ENCODE results near the gene SECISBP2.

The SECISBP2 gene

DNA sequence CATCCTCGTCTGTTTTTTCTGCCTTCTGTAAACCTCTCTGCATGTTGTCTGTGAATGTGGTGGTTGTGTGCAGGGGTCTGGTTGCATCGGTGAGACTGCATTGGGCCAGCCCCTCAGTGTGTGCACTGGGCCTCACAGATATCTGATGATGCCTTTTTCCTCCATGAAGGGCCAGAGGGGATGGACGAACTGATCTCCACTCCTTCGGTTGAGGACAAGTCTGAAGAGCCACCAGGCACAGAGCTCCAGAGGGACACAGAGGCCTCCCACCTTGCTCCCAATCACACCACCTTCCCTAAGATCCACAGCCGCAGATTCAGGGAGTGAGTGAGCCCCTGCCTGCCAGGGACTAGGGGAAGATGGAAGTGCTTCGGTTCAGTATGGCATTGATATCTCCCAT lies 31.3 kb downstream of the SECISBP2 start:
- DNase-seq = no peak
- peaks cover 55 to 84% of the 10 kb centered on the region in 2 donors for H3K36me3 Mint-ChIP-seq
- H3K27ac Mint-ChIP-seq = no peak overlapping the region

DNA sequence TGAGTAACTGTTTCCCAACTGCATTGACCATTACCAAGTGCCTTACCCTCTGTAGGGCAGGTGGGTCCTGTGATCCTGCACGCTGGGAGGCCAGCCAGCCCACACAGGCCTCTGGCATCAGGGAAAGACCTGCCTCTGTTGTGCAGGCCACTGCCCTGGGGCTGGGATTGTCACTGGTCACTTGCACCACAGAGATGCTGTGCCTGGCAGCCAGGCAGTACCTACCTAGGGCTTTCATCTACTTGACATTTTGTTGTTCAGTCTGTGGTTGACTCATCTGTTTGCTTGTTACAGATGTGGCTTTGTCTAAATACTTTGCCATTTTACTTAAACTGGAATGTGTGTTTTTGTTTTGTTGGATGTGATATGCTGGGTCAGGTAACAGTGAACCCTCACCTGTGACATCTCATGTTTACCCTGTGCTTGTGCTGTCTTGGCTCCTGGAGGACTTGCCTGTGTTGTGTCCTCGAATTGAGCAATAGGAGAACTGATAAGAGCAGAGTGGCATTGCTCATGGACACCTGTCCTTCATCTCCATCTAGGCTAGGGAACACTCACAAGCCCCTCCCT lies 32.8 kb downstream of the SECISBP2 start:
- DNase-seq (no peak), ATAC-seq (replicated peaks) (no peak)
- Mint-ChIP-seq H3K4me1 (peaks cover 11 to 17% of the 10 kb centered on the region in 2 donors), H3K9me3 (no peaks in the 10 kb centered on the region), H3K4me3 (no peak overlapping the region), H3K27ac (peak overlapping the region; percentile 5), H3K36me3 (peaks cover 51 to 82% of the 10 kb centered on the region in 2 donors), H3K27me3 (no peaks in the 10 kb centered on the region)

More for the DNA sequence above, 31.3 kb downstream of the SECISBP2 start:
- Mint-ChIP-seq H3K9me3 (no peaks in the 10 kb centered on the region), H3K4me1 (peaks cover 17 to 27% of the 10 kb centered on the region in 2 donors), H3K4me3 (no peak overlapping the region), H3K27me3 (no peaks in the 10 kb centered on the region)
- ATAC-seq (replicated peaks) = no peak

DNA sequence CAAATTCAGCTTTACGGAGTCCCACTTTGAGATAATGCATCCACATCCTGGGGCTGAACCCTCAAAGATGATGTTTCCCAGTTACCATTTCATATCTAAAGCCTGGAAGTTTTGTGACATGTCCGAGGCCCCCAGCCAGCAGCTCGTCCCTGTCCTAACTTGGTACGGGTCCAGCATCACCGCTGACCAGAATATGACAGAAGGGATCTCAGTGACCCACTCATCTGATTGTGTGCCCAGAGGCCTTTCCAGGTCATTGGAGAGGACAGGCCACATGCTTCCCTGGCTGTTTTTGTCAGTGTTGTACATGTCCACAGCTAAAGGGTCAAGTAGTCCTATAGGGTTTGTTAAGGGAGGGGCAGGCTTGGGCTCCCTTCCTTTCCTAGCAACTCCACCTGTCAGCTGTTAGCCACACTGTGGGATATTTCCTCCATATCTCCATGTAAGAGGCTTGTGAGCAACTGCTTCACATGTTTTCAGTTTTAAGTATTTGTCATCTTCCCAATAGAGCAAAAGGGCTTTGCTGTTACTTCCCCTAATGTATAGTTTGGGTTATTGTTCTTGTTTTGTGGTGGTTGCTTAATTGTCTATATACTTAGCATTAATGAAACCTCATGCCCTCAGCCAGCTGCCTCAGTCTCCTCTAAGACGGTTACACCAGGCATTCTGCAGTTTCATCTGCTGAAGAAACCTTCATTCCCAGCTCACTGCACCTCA lies 33.4 kb downstream of the SECISBP2 start:
- no peak for DNase-seq
- peaks cover 54 to 82% of the 10 kb centered on the region in 2 donors for H3K36me3 Mint-ChIP-seq

DNA sequence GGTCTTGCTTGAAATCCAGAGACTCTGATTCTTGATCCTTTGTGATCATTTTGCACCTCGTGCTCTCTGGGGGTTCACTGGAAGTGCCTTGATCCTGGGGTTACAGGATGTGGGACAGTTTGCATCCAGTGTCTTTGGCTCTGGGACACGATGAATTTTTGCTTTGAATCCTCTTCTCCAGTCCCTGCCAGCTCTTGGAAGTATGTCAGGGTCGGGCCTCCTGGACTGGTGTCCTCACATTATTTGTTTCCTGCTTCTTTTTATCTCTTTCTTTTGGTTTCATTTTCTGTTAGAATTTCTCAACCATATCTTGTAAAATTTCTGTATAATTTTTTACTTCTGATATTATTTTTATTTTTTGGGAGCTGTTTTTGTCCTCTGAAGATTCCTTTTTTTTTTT lies 34.2 kb downstream of the SECISBP2 start:
- peaks cover 12 to 21% of the 10 kb centered on the region in 2 donors for H3K4me1 Mint-ChIP-seq

More for the DNA sequence above, 33.4 kb downstream of the SECISBP2 start:
- no peak overlapping the region for H3K4me3 Mint-ChIP-seq
- H3K4me1 Mint-ChIP-seq = peaks cover 11 to 17% of the 10 kb centered on the region in 2 donors
- H3K27me3 Mint-ChIP-seq = no peaks in the 10 kb centered on the region
- H3K9me3 Mint-ChIP-seq = no peaks in the 10 kb centered on the region
- no peak overlapping the region for H3K27ac Mint-ChIP-seq
- ATAC-seq (replicated peaks) = no peak

DNA sequence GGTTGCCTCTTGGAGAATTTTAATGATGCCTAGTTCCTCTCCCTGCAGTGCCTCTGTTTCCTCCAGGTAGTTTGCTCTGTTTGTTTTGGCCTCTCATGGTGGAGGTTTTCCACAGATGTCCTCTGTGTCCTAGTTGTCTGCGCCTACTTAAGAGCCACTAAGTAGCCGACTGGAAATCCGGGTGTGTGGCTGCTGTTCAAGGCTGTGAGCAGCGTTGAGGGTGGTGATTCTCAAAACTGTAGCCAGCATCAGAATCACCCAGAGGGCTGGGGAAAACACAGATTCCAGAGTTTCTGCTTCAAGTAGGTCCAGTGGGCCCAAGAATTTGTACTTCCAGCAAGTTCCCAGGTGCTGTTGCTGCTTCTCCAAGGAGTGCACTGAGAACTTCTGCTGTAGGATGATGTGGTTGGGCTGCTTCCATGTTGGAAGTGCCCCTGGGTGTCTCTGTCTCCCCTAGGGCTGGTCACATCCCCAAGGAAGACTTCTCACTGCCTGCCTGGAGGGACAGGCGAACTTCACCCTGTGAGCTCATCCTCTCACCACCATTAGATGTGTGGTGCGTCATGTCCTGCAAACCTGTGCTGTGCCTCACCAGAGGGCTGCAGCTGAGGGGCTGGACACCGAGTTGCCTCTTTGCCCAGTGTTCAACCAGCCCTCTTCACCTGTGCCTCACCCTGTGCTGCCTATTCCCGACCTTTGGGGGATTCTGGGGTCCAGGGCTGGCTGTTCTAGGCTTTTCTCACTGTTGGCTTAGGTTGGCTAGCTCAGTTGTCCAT lies 34.8 kb downstream of the SECISBP2 start:
- ATAC-seq (replicated peaks) (no peak), DNase-seq (no peak)
- Mint-ChIP-seq H3K4me1 (peaks cover 12 to 24% of the 10 kb centered on the region in 2 donors), H3K9me3 (no peaks in the 10 kb centered on the region), H3K4me3 (no peak overlapping the region), H3K27ac (no peak overlapping the region), H3K27me3 (no peaks in the 10 kb centered on the region), H3K36me3 (peaks cover 56 to 83% of the 10 kb centered on the region in 2 donors)

More for the DNA sequence above, 34.2 kb downstream of the SECISBP2 start:
- Mint-ChIP-seq H3K27ac (no peak overlapping the region), H3K36me3 (peaks cover 57 to 83% of the 10 kb centered on the region in 2 donors), H3K4me3 (no peak overlapping the region), H3K27me3 (no peaks in the 10 kb centered on the region), H3K9me3 (no peaks in the 10 kb centered on the region)
- DNase-seq (no peak), ATAC-seq (replicated peaks) (no peak)

DNA sequence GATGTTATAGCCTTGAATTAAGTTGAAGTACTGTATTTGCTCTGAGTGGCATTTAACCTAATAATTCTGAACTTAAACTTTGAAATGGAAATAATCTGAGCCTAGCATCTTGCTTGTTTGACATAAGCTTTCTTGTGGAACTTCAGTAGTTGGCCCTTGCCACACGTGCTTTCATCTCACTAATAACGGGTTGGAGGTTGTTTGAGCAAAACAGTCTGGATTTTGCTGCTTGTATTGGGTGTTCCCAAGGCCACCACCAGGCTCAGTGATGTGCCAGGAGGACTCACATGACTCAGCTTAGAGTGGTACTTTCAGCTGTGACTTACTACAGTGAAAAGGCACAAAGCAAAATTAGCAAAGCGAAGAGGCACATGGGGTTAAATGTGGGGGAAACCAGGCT lies 35.7 kb downstream of the SECISBP2 start:
- H3K27ac Mint-ChIP-seq = no peak overlapping the region
- H3K4me1 Mint-ChIP-seq = peaks cover 12 to 24% of the 10 kb centered on the region in 2 donors

DNA sequence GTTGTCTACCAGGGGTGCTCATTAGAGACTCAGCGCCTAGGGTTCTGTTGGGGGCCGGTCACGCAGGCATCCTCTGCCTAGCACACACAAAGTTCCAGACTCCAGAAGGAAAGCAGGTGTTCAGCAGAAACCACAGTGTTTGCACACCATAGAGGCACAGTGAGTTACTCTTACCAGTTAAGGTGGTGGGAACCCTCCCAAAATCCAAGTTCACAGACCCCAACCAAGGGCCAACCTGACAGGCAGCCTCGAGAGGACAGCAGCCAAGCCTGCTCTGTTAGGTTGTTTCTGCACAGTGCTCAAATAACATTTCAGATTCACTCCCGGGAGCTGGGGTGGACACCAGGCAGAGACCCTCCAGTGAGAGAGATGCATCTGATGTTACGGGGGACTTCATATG lies 36.2 kb downstream of the SECISBP2 start:
- no peaks in the 10 kb centered on the region for H3K9me3 Mint-ChIP-seq
- no peak for ATAC-seq (replicated peaks)
- peaks cover 59 to 84% of the 10 kb centered on the region in 2 donors for H3K36me3 Mint-ChIP-seq

More for the DNA sequence above, 35.7 kb downstream of the SECISBP2 start:
- Mint-ChIP-seq H3K27me3 (no peaks in the 10 kb centered on the region), H3K4me3 (no peak overlapping the region), H3K36me3 (peaks cover 59 to 84% of the 10 kb centered on the region in 2 donors), H3K9me3 (no peaks in the 10 kb centered on the region)
- DNase-seq (no peak), ATAC-seq (replicated peaks) (no peak)

DNA sequence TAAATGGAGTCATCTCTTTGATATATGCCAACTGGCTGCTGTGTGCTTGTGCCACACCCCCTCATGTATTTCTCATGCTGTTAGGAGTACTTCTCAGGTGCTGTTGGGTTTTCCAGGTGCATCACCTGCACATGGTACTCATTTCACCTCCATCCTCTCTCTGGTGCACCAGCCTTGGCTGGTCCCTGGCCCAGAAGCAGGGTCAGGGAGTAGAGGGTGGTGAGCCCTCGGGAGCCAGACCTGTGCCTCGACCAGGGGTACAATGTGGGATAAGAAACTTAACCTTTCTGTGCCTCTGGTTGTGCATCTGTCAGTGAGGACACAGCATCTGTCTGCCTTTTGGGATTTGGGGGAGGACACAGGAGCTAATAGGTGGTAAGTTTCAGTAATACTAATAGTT lies 38.5 kb downstream of the SECISBP2 start:
- H3K4me3 Mint-ChIP-seq = no peak overlapping the region
- H3K27ac Mint-ChIP-seq = peak overlapping the region; percentile 77
- DNase-seq = no peak
- peaks cover 63 to 80% of the 10 kb centered on the region in 2 donors for H3K36me3 Mint-ChIP-seq
- no peaks in the 10 kb centered on the region for H3K9me3 Mint-ChIP-seq
- peaks cover 5 to 17% of the 10 kb centered on the region in 2 donors for H3K4me1 Mint-ChIP-seq
- no peak for ATAC-seq (replicated peaks)
- no peaks in the 10 kb centered on the region for H3K27me3 Mint-ChIP-seq

More for the DNA sequence above, 36.2 kb downstream of the SECISBP2 start:
- no peak for DNase-seq
- H3K4me3 Mint-ChIP-seq = no peak overlapping the region
- peaks cover 12 to 24% of the 10 kb centered on the region in 2 donors for H3K4me1 Mint-ChIP-seq
- peak overlapping the region; percentile 56 for H3K27ac Mint-ChIP-seq
- H3K27me3 Mint-ChIP-seq = no peaks in the 10 kb centered on the region

DNA sequence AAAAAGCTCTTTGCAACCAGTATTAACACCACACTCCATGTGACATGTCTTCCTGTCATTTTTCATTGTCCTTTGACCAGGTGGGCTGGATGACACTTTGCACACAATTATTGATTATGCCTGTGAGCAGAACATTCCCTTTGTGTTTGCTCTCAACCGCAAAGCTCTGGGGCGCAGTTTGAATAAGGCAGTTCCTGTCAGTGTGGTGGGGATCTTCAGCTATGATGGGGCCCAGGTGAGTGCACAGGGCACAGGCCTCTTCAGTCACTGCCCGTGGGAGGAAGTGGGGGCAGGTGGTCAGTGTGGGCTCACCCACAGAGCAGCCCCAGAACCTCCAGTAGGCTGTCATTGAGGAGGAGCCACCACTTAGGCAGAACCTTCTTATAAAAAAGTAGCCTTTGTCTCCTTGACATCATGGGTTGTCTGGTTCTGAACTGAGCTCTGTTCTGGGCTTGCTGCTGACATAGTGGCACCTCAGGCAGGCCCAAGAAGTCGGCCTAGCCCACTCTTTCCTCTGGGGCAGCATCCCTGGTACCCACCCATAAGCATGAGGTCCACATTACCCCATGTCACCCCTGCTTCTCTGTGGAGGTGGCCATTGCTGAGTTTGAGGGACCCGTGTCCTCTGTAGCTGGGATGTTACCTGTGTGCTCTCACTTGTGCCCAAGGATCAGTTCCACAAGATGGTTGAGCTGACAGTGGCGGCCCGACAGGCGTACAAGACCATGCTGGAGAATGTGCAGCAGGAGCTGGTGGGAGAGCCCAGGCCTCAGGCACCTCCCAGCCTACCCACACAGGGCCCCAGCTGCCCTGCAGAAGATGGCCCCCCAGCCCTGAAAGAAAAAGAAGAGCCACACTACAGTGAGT lies 39.3 kb downstream of the SECISBP2 start:
- Mint-ChIP-seq H3K4me3 (no peak overlapping the region), H3K36me3 (peaks cover 63 to 81% of the 10 kb centered on the region in 2 donors), H3K27ac (peak overlapping the region; percentile 37), H3K9me3 (no peaks in the 10 kb centered on the region), H3K27me3 (no peaks in the 10 kb centered on the region), H3K4me1 (peaks cover 3 to 10% of the 10 kb centered on the region in 2 donors)
- DNase-seq (no peak), ATAC-seq (replicated peaks) (peak; percentile 29 to 48)

DNA sequence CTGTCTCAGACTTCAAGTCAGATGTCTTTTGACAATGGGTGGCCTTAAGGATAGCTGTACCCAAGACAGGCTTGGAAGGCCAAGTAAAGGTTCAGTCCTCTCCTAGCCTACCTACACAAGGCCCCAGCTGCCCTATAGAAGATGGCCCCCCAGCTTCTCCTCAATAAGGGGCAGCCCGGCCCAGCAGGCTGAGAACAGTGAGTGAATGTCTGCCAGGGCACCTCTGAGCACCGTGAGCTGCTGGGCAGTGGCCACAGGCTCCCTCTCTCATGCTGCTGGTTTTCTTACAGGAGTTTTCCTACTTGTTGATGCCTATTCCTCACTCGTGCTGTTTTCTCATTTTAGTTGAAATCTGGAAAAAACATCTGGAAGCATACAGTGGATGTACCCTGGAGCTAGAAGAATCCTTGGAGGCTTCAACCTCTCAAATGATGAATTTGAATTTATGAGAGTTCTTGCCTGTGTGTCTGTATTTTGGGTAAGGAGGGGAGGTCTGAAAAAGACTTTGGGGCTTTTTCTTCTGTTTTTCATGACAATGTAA lies 40.1 kb downstream of the SECISBP2 start:
- Mint-ChIP-seq H3K27ac (no peak overlapping the region), H3K27me3 (no peaks in the 10 kb centered on the region), H3K4me1 (peaks cover 1 to 7% of the 10 kb centered on the region in 2 donors), H3K36me3 (peaks cover 63 to 78% of the 10 kb centered on the region in 2 donors), H3K4me3 (no peak overlapping the region), H3K9me3 (no peaks in the 10 kb centered on the region)
- ATAC-seq (replicated peaks) (no peak), DNase-seq (no peak)

DNA sequence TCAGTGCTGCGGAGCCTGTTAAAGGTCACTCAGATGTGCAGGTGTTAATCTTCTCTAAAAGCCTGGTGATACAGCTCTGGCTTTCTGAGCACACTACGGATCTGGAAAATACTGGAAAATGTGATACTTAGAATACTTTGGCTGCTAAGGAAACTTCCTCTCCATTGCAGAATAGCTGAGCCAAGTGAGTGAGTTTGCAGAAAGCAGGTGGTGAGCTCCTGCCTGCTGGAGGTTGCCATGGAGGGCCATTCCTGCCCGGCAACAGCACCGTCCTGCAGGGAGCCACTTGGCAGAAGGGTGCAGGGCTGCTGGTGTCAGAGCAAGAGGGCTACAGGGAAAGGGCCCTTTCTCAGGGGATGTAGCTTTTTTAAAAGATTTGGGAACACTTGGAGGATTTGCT lies 40.7 kb downstream of the SECISBP2 start:
- Mint-ChIP-seq H3K4me1 (peaks cover 1 to 8% of the 10 kb centered on the region in 2 donors), H3K27ac (peak overlapping the region; percentile 42), H3K36me3 (peaks cover 62 to 78% of the 10 kb centered on the region in 2 donors), H3K4me3 (no peak overlapping the region), H3K9me3 (no peaks in the 10 kb centered on the region), H3K27me3 (no peaks in the 10 kb centered on the region)
- DNase-seq (no peak), ATAC-seq (replicated peaks) (peak in 1 of 2 donors; percentile 48)

DNA sequence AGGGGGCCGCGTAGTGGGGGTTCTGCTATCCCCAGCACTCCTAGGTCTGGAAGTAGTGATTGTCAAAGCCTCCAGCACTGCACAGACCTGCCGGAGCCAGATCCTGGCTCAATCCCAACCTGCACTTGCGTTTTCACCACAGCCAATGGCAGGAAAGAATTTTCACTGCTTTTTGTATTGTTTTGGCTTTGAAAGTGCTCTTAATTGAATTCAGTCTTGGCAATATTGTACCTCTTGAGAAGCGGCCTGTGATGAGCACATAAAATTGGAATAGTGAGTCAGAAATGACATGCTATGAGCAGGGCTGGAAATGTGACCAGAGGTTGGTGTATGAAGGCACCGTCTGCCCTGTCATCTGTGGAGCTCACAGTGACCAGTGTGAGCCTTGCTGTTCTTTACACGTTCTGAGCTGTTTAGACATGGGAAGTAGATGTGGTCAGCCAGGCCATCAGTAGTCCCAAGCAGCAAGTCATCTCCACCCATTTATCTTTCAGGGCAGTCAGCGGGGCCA lies 41.5 kb downstream of the SECISBP2 start:
- Mint-ChIP-seq H3K27me3 (no peaks in the 10 kb centered on the region), H3K4me3 (no peak overlapping the region), H3K27ac (peak overlapping the region; percentile 52), H3K9me3 (no peaks in the 10 kb centered on the region), H3K36me3 (peaks cover 55 to 77% of the 10 kb centered on the region in 2 donors), H3K4me1 (peaks cover 1 to 15% of the 10 kb centered on the region in 2 donors)
- no peak for DNase-seq
- no peak for ATAC-seq (replicated peaks)

DNA sequence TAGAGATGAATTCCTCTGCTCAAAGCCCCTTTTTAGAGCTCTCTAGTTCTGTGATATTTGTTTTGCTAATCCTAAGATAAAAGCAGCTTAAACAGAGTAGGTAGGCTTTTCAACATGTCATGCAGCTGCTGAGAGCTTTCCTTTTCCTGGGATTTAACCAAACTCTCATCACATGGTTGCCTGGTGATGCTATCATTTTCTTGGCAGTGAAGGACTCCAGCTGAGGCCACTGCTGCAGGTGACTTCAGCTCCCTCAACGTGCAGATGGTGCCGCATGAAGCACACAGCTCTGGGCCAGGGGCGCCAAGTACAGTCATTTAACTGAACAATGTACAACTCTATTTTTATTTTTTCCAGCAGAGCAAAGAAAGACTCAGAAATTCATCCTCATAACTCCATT lies 42.2 kb downstream of the SECISBP2 start:
- H3K4me3 Mint-ChIP-seq = no peak overlapping the region
- no peak for ATAC-seq (replicated peaks)
- H3K4me1 Mint-ChIP-seq = peaks cover 1 to 15% of the 10 kb centered on the region in 2 donors
- DNase-seq = no peak
- no peaks in the 10 kb centered on the region for H3K27me3 Mint-ChIP-seq
- peak overlapping the region; percentile 62 for H3K27ac Mint-ChIP-seq
- no peaks in the 10 kb centered on the region for H3K9me3 Mint-ChIP-seq
- peaks cover 53 to 74% of the 10 kb centered on the region in 2 donors for H3K36me3 Mint-ChIP-seq

Data from stimulated activated naive B cell treated with anti-CD40 and anti-IgM and Interleukin-4, amounts not matched to agents 10 μg/mL and 1 μg/mL and 100 μg/mL, for 72 hours (primary cell).